ENCODE data around the gene NRGN.

The NRGN gene

GRCh38 chr11:124728134-124728533 is 11.6 kb upstream of the NRGN start:
- TF ChIP-seq REST (IDR thresholded peaks at IDR 0.05; ENCODE audit: insufficient read depth in 1 of 2, low read depth in 2 of 2, low read length in 2 of 2) (no peak), POLR2AphosphoS5 (IDR thresholded peaks at IDR 0.05; ENCODE audit: low read depth, low read length) (no peak), SIN3A (IDR thresholded peaks at IDR 0.05; ENCODE audit: borderline replicate concordance, insufficient read depth, low read length) (no peak), TAF1 (IDR thresholded peaks at IDR 0.05; ENCODE audit: borderline replicate concordance, insufficient read depth, low read length) (no peak), FOXP2 (optimal IDR thresholded peaks at IDR 0.05; ENCODE audit: borderline replicate concordance, extremely low read depth, extremely low read length, insufficient read depth) (no peak)

DNA sequence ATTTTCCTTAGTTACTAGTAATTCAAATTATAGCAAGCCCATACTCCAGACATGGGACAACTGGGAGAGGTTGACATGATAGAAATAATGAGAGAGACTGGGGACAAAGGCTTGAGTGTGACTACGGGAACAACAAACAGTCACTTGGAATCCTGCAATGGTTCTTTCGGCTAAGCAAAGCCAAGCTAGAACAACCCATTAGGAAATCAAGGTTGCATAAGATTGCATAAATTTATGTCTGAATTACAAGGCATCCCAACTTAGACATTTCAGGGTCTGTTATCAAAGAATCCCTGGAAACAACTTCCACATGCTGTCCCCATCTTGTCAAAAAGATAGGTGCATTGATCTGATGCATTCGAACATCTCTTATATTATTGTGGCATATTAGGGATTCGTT is 10.2 kb upstream of the NRGN start:
- TF ChIP-seq SIN3A (IDR thresholded peaks at IDR 0.05; ENCODE audit: borderline replicate concordance, insufficient read depth, low read length) (no peak), FOXP2 (optimal IDR thresholded peaks at IDR 0.05; ENCODE audit: borderline replicate concordance, extremely low read depth, extremely low read length, insufficient read depth) (no peak), REST (IDR thresholded peaks at IDR 0.05; ENCODE audit: insufficient read depth in 1 of 2, low read depth in 2 of 2, low read length in 2 of 2) (no peak), POLR2AphosphoS5 (IDR thresholded peaks at IDR 0.05; ENCODE audit: low read depth, low read length) (no peak), TAF1 (IDR thresholded peaks at IDR 0.05; ENCODE audit: borderline replicate concordance, insufficient read depth, low read length) (no peak)

GRCh38 chr11:124732230-124732629 is 7.5 kb upstream of the NRGN start:
- TF ChIP-seq TAF1 (IDR thresholded peaks at IDR 0.05; ENCODE audit: borderline replicate concordance, insufficient read depth, low read length), result no peak
- TF ChIP-seq POLR2AphosphoS5 (IDR thresholded peaks at IDR 0.05; ENCODE audit: low read depth, low read length), result no peak

DNA sequence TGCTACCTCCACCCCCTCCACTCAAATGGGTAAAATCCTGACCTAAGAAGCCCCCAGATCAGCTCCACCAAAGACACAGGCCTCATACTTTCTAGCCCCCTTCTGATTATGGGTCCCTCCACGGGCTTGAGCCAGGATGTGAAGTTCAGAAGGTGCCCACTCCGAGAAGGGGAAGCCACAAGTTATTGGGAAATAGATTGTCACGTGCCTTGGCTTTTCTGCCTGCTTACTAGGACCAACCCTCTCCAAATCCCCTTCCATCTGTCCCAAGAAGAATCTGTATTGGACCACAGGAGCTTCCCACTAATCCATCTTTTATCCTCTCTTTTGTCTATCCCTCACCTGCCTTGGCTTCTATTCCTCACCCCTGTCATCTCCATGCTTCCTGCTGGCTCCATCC is 3.0 kb upstream of the NRGN start:
- TF ChIP-seq POLR2AphosphoS5 (IDR thresholded peaks at IDR 0.05; ENCODE audit: low read depth, low read length) (no peak), SIN3A (IDR thresholded peaks at IDR 0.05; ENCODE audit: borderline replicate concordance, insufficient read depth, low read length) (no peak), REST (IDR thresholded peaks at IDR 0.05; ENCODE audit: insufficient read depth in 1 of 2, low read depth in 2 of 2, low read length in 2 of 2) (no peak), FOXP2 (optimal IDR thresholded peaks at IDR 0.05; ENCODE audit: borderline replicate concordance, extremely low read depth, extremely low read length, insufficient read depth) (no peak), TAF1 (IDR thresholded peaks at IDR 0.05; ENCODE audit: borderline replicate concordance, insufficient read depth, low read length) (no peak)

- no peak for TF ChIP-seq POLR2AphosphoS5 (IDR thresholded peaks at IDR 0.05; ENCODE audit: low read depth, low read length)
Measured at GRCh38 chr11:124737638-124738305, 2.0 kb upstream of the NRGN start.

- TF ChIP-seq SIN3A (IDR thresholded peaks at IDR 0.05; ENCODE audit: borderline replicate concordance, insufficient read depth, low read length) (no peak), REST (IDR thresholded peaks at IDR 0.05; ENCODE audit: insufficient read depth in 1 of 2, low read depth in 2 of 2, low read length in 2 of 2) (no peak), FOXP2 (optimal IDR thresholded peaks at IDR 0.05; ENCODE audit: borderline replicate concordance, extremely low read depth, extremely low read length, insufficient read depth) (no peak), POLR2AphosphoS5 (IDR thresholded peaks at IDR 0.05; ENCODE audit: low read depth, low read length) (no peak), TAF1 (IDR thresholded peaks at IDR 0.05; ENCODE audit: borderline replicate concordance, insufficient read depth, low read length) (no peak)
Measured at GRCh38 chr11:124738713-124739478, 846 bp upstream of the NRGN start.
